A549 (cell line): Measurements from ENCODE around the gene MAP7D3. TPM values are rescaled to one million over a fixed set of nuclear protein-coding genes. Genes with fewer than 3 reads are reported as not detected.

Experiments used
- ATAC-seq, 2 experiments: fragments of 200-7000 bp in 1 of 2; fragments of >200 bp in 1 of 2; cut with Nextera tagmentation in 1 of 2; cut with Tn5 transposase in 1 of 2; 3 replicates each; pipeline versions ENCODE4 v1.8.0 to v1.9.1; 2018 to 2020; ENCODE audit warnings: mild to moderate bottlenecking in 1 of 2, moderate library complexity in 1 of 2
- CTCF ChIA-PET: fragments of 300-600 bp; sonication (Branson Sonifier 250); formaldehyde crosslinking; extraction: SDS; loops from one replicate; lab custom pipeline; 2021; ENCODE audit warnings: antibody characterized with exemption, inconsistent platforms; lab: Yijun Ruan, JAX
- POLR2A ChIA-PET: fragments of 350-600 bp; formaldehyde crosslinking; extraction: SDS; loops from one replicate; lab custom pipeline; 2021; ENCODE audit warnings: antibody characterized with exemption, inconsistent platforms; lab: Yijun Ruan, JAX
- DNase-seq, 2 experiments: peaks; one replicate each; pipeline versions ENCODE4 v3.0.0 to v3.0.0-alpha.2; 2011 to 2016; ENCODE audit warnings: low read depth in 1 of 2, low spot score in 1 of 2
- FAIRE-seq: peaks from 2 replicates; lab custom pipeline; 2011; peaks lifted over from hg19 to GRCh38; lab: Jason Lieb, UNC
- H3K27ac ChIP-seq, 2 experiments: fragments of >200 bp; sonication (Bioruptor Twin); formaldehyde crosslinking; 3 replicates each; pipeline ENCODE4 v1.5.1; 2016 to 2017
- H3K4me1 ChIP-seq: fragments of >200 bp; sonication (Bioruptor Twin); formaldehyde crosslinking; 3 replicates; pipeline ENCODE4 v1.6.1; 2016
- H3K4me2 ChIP-seq: fragments of >200 bp; sonication (Bioruptor Twin); formaldehyde crosslinking; 3 replicates; pipeline ENCODE4 v1.6.1; 2016
- H3K4me3 ChIP-seq: fragments of >200 bp; sonication (Bioruptor Twin); formaldehyde crosslinking; 3 replicates; pipeline ENCODE4 v1.5.1; 2016
- H3K9me3 ChIP-seq: fragments of >200 bp; sonication (Bioruptor Twin); formaldehyde crosslinking; 3 replicates; pipeline ENCODE4 v1.6.1; 2016
- CBX8 ChIP-seq: fragments of 200-600 bp; sonication (generic); IDR thresholded peaks from 2 replicates; pipeline ENCODE4 v1.6.1; 2016
- CEBPB ChIP-seq, 2 experiments: fragments of >200 bp in 1 of 2; sonication (Bioruptor Twin) in 1 of 2; formaldehyde crosslinking in 1 of 2; IDR thresholded peaks; 2 replicates each; pipeline ENCODE4 v1.6.1; 2012 to 2016
- EHF ChIP-seq: fragments of 250-450 bp; sonication (Bioruptor Pico); IDR thresholded peaks from 2 replicates; pipeline ENCODE4 v1.5.0; 2020; ENCODE audit warnings: mild to moderate bottlenecking
- GATA3 ChIP-seq: IDR thresholded peaks from 2 replicates; pipeline ENCODE4 v1.6.1; 2012; ENCODE audit warnings: borderline replicate concordance
- HDAC2 ChIP-seq: fragments of 200-600 bp; sonication (generic); IDR thresholded peaks from 2 replicates; pipeline ENCODE4 v1.6.1; 2016
- HEYL ChIP-seq: fragments of 250-450 bp; sonication (Bioruptor Pico); IDR thresholded peaks from 2 replicates; pipeline ENCODE4 v1.8.0; 2021; ENCODE audit warnings: mild to moderate bottlenecking, moderate library complexity
- HOXA7 ChIP-seq: fragments of 250-450 bp; sonication (Bioruptor Pico); IDR thresholded peaks from 2 replicates; pipeline ENCODE4 v1.5.0; 2020; ENCODE audit warnings: mild to moderate bottlenecking, moderate library complexity
- HOXB13 ChIP-seq: fragments of 250-450 bp; sonication (Bioruptor Pico); IDR thresholded peaks from 2 replicates; pipeline ENCODE4 v1.5.0; 2020; ENCODE audit warnings: low read depth, mild to moderate bottlenecking, moderate library complexity
- MAZ ChIP-seq: fragments of 150-350 bp; IDR thresholded peaks from 2 replicates; pipeline ENCODE4 v1.6.1; 2014; ENCODE audit warnings: antibody characterized with exemption, low read depth, low read length, borderline replicate concordance
- NPAS2 ChIP-seq: fragments of 250-450 bp; sonication (Bioruptor Pico); IDR thresholded peaks from 2 replicates; pipeline ENCODE4 v1.8.0; 2022; ENCODE audit warnings: mild to moderate bottlenecking, moderate library complexity, borderline replicate concordance
- POLR2AphosphoS2 ChIP-seq: conservative IDR thresholded peaks from 2 replicates; pipeline ENCODE4 v1.6.1; 2012; ENCODE audit warnings: low read length, improper control_type of control experiment, inconsistent platforms
- RAD21 ChIP-seq, 2 experiments: fragments of >200 bp in 1 of 2; sonication (Bioruptor Twin) in 1 of 2; formaldehyde crosslinking in 1 of 2; IDR thresholded peaks in 1 of 2; conservative IDR thresholded peaks in 1 of 2; 2 replicates in 1 of 2; 3 replicates in 1 of 2; pipeline ENCODE4 v1.6.1; 2012 to 2018; ENCODE audit warnings: inconsistent platforms in 1 of 2
- TFCP2L1 ChIP-seq: fragments of 250-450 bp; sonication (Bioruptor Pico); IDR thresholded peaks from 2 replicates; pipeline ENCODE4 v1.5.0; 2021; ENCODE audit warnings: mild to moderate bottlenecking
- TP53 ChIP-seq: fragments of 250-450 bp; sonication (Bioruptor Pico); IDR thresholded peaks from 2 replicates; pipeline ENCODE4 v1.5.0; 2021; ENCODE audit warnings: mild to moderate bottlenecking, moderate library complexity
- ZC3H11A ChIP-seq: fragments of 450-650 bp; IDR thresholded peaks from 2 replicates; pipeline ENCODE4 v1.6.1; 2014; ENCODE audit warnings: antibody characterized with exemption, mild to moderate bottlenecking
- WGBS: methylation state at CpG from one replicate; pipeline ENCODE4 v1.1.6; 2017; ENCODE audit errors: missing lambda C conversion rate; 5-methylcytosine and 5-hydroxymethylcytosine counted together
- polyA plus RNA-seq, 4 experiments: library from polyadenylated mRNA; depleted of rRNA in 3 of 4; stranded (reverse); fragments of >200 nt; fragmentation: RNase III in 1 of 4; extraction: RNeasy Plus Mini Kit Qiagen cat#74134 plus additional on column Dnase treatment in 1 of 4; gene quantifications; 2 replicates in 3 of 4; 3 replicates in 1 of 4; pipeline ENCODE4 v1.2.3, GENCODE V29; 2011 to 2017
- TF ChIP-seq, protein P1 (sequence below): fragments of 200-600 bp; sonication (generic); IDR thresholded peaks from 2 replicates; pipeline ENCODE4 v1.6.1; 2016; ENCODE audit warnings: antibody characterized with exemption, mild to moderate bottlenecking, moderate library complexity
- TF ChIP-seq, protein P2 (sequence below): fragments of 250-450 bp; sonication (Bioruptor Pico); IDR thresholded peaks from 2 replicates; pipeline ENCODE4 v1.5.0; 2021; ENCODE audit warnings: mild to moderate bottlenecking, moderate library complexity, borderline replicate concordance
- TF ChIP-seq, protein P3 (sequence below): IDR thresholded peaks from 2 replicates; pipeline ENCODE4 v1.6.1; 2012

Gene MAP7D3
- polyA plus RNA-seq, 2 of the 4 experiments (the other 2 are of a cell fraction), result 9.9 to 13.1 TPM

GRCh38 chrX:136211766-136212556, 39.2 kb downstream of the MAP7D3 start (continued):
- TF ChIP-seq TP53 (CRISPR knock-in tag), result no peak

DNA sequence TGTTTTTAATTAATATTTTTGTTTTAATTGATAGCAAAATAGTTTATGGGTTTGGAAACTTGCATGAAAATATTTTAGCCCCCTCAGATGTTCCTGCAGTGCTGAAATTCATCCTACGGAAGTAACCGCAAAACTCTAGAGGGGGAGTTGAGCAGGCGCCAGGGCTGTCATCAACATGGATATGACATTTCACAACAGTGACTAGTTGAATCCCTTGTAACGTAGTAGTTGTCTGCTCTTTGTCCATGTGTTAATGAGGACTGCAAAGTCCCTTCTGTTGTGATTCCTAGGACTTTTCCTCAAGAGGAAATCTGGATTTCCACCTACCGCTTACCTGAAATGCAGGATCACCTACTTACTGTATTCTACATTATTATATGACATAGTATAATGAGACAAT, 40.4 kb downstream of the MAP7D3 start:
- WGBS, result 72% methylated on average over 5 of the region's 5 CpGs
- DNase-seq (no peak), ATAC-seq (no peak), FAIRE-seq (peak; percentile 95)
- no peak for TF ChIP-seq GATA3
- no peak for TF ChIP-seq HOXA7 (CRISPR knock-in tag)
- TF ChIP-seq HOXB13 (CRISPR knock-in tag), result no peak
- no peak for TF ChIP-seq POLR2AphosphoS2
- ChIA-PET POLR2A (no interaction called here), CTCF (interaction anchor here (0.6 to 6.5 kb wide), 5 partner anchors 15 to 182 kb away, joined by 3 to 82 read pairs (median 6); no protein-coding TSS in a partner anchor)
- Histone ChIP-seq H3K27ac (no peak overlapping the region), H3K4me2 (no peak overlapping the region), H3K4me3 (no peak overlapping the region), H3K4me1 (no peaks in the 10 kb centered on the region), H3K9me3 (no peaks in the 10 kb centered on the region)

DNA sequence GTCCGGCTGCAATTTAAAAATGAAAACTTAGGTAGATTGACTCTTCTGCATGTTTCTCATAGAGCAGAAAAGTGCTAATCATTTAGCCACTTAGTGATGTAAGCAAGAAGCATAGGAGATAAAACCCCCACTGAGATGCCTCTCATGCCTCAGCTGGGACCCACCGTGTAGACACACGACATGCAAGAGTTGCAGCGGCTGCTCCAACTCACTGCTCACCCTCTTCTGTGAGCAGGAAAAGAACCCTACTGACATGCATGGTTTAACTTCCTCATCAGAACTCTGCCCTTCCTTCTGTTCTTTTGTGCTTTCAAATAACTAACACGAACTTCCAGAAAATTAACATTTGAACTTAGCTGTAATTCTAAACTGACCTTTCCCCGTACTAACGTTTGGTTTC, 41.0 kb downstream of the MAP7D3 start:
- H3K4me3 ChIP-seq, result no peak overlapping the region
- H3K27ac ChIP-seq, result no peak overlapping the region
- FAIRE-seq (no peak), ATAC-seq (no peak), DNase-seq (no peak)
- TF ChIP-seq CEBPB (IDR thresholded peaks at IDR 0.05) (no peak), RAD21 (conservative IDR thresholded peaks at IDR 0.05 in 1 of 2, IDR thresholded peaks at IDR 0.05 in 1 of 2) (no peak), ZC3H11A (no peak), TP53 (CRISPR knock-in tag) (no peak), HDAC2 (no peak), MAZ (no peak), POLR2AphosphoS2 (no peak), NPAS2 (CRISPR knock-in tag) (no peak), TFCP2L1 (no peak), HEYL (no peak), CBX8 (no peak), EHF (CRISPR knock-in tag) (no peak)
- TF ChIP-seq, protein P1, sequence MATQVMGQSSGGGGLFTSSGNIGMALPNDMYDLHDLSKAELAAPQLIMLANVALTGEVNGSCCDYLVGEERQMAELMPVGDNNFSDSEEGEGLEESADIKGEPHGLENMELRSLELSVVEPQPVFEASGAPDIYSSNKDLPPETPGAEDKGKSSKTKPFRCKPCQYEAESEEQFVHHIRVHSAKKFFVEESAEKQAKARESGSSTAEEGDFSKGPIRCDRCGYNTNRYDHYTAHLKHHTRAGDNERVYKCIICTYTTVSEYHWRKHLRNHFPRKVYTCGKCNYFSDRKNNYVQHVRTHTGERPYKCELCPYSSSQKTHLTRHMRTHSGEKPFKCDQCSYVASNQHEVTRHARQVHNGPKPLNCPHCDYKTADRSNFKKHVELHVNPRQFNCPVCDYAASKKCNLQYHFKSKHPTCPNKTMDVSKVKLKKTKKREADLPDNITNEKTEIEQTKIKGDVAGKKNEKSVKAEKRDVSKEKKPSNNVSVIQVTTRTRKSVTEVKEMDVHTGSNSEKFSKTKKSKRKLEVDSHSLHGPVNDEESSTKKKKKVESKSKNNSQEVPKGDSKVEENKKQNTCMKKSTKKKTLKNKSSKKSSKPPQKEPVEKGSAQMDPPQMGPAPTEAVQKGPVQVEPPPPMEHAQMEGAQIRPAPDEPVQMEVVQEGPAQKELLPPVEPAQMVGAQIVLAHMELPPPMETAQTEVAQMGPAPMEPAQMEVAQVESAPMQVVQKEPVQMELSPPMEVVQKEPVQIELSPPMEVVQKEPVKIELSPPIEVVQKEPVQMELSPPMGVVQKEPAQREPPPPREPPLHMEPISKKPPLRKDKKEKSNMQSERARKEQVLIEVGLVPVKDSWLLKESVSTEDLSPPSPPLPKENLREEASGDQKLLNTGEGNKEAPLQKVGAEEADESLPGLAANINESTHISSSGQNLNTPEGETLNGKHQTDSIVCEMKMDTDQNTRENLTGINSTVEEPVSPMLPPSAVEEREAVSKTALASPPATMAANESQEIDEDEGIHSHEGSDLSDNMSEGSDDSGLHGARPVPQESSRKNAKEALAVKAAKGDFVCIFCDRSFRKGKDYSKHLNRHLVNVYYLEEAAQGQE, result no peak
- TF ChIP-seq, protein P2, sequence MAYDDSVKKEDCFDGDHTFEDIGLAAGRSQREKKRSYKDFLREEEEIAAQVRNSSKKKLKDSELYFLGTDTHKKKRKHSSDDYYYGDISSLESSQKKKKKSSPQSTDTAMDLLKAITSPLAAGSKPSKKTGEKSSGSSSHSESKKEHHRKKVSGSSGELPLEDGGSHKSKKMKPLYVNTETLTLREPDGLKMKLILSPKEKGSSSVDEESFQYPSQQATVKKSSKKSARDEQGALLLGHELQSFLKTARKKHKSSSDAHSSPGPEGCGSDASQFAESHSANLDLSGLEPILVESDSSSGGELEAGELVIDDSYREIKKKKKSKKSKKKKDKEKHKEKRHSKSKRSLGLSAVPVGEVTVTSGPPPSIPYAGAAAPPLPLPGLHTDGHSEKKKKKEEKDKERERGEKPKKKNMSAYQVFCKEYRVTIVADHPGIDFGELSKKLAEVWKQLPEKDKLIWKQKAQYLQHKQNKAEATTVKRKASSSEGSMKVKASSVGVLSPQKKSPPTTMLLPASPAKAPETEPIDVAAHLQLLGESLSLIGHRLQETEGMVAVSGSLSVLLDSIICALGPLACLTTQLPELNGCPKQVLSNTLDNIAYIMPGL (CRISPR knock-in tag), result no peak
- TF ChIP-seq, protein P3, sequence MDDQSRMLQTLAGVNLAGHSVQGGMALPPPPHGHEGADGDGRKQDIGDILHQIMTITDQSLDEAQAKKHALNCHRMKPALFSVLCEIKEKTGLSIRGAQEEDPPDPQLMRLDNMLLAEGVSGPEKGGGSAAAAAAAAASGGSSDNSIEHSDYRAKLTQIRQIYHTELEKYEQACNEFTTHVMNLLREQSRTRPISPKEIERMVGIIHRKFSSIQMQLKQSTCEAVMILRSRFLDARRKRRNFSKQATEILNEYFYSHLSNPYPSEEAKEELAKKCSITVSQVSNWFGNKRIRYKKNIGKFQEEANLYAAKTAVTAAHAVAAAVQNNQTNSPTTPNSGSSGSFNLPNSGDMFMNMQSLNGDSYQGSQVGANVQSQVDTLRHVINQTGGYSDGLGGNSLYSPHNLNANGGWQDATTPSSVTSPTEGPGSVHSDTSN, result no peak
- WGBS, result 80% methylated on average over 7 of the region's 7 CpGs
- H3K4me2 ChIP-seq, result no peak overlapping the region
- ChIA-PET CTCF (interaction anchor here (0.9 to 6.5 kb wide), 14 partner anchors 13 to 195 kb away, joined by 3 to 82 read pairs (median 6); no protein-coding TSS in a partner anchor), POLR2A (no interaction called here)
- no peaks in the 10 kb centered on the region for H3K9me3 ChIP-seq
- no peaks in the 10 kb centered on the region for H3K4me1 ChIP-seq
